ENCODE results near the gene CPNE5. TPM values are rescaled to one million over a fixed set of nuclear protein-coding genes. Genes with fewer than 3 reads are reported as not detected.

The CPNE5 gene
- total RNA-seq, 1 experiment from 2014 or later = not detected

GRCh38 chr6:36797653-36798052, 41.6 kb downstream of the CPNE5 start:
- BruUV-seq (replicated peaks) = no TSS peak
- no peaks in the 10 kb centered on the region for H3K9me3 ChIP-seq (ENCODE audit: low read length)
- no peaks in the 10 kb centered on the region for H3K36me3 ChIP-seq (ENCODE audit: low read depth, low read length)
- ChIA-PET POLR2A (ENCODE audit: unreplicated experiment) (no interaction called here), CTCF (no interaction called here)
- no peak overlapping the region for H3K4me3 ChIP-seq (ENCODE audit: low read length)
- H3F3A ChIP-seq (ENCODE audit: low read length, unreplicated experiment) = no peaks in the 10 kb centered on the region
- no peaks in the 10 kb centered on the region for H3K4me1 ChIP-seq (ENCODE audit: insufficient read depth, low read length)
- intact Hi-C loops (cut with micrococcal nuclease) = no loop called here
- TF ChIP-seq EZH2phosphoT487 (IDR thresholded peaks at IDR 0.05; ENCODE audit: borderline replicate concordance, low read length) = no peak
- no peak for TF ChIP-seq CTCF (conservative IDR thresholded peaks at IDR 0.05; ENCODE audit: low read depth, low read length)
- no peak for TF ChIP-seq EZH2 (IDR thresholded peaks at IDR 0.05; ENCODE audit: low read length, unreplicated experiment)
- no peaks in the 10 kb centered on the region for H3K79me2 ChIP-seq (ENCODE audit: low read length)
- no peak overlapping the region for H2AFZ ChIP-seq (ENCODE audit: low read length)
- no peak overlapping the region for H3K27ac ChIP-seq (ENCODE audit: low read length)
- no peaks in the 10 kb centered on the region for H3K9me2 ChIP-seq (replicated peaks; ENCODE audit: low read length)
- no peak overlapping the region for H3K9ac ChIP-seq (ENCODE audit: low read length)
- no peak for ATAC-seq
- no peak overlapping the region for H3K4me2 ChIP-seq (ENCODE audit: low read length)
- no peaks in the 10 kb centered on the region for H4K20me1 ChIP-seq (ENCODE audit: low read length)
- no peaks in the 10 kb centered on the region; the same call in 1 of the 2 replicates for H3K27me3 ChIP-seq (ENCODE audit: low read length)
- DNase-seq = no peak

GRCh38 chr6:36797055-36797454, 42.2 kb downstream of the CPNE5 start:
- no peak overlapping the region for H3K9ac ChIP-seq (ENCODE audit: low read length)
- H3K27me3 ChIP-seq (ENCODE audit: low read length) = peaks cover 4% of the 10 kb centered on the region; the same call in 1 of the 2 replicates
- BruUV-seq (replicated peaks) = no TSS peak
- H3K27ac ChIP-seq (ENCODE audit: low read length) = no peak overlapping the region
- intact Hi-C loops (cut with micrococcal nuclease) = no loop called here
- no peak for DNase-seq
- H3F3A ChIP-seq (ENCODE audit: low read length, unreplicated experiment) = no peaks in the 10 kb centered on the region
- H3K36me3 ChIP-seq (ENCODE audit: low read depth, low read length) = no peaks in the 10 kb centered on the region
- no peak overlapping the region for H3K4me2 ChIP-seq (ENCODE audit: low read length)
- TF ChIP-seq EZH2 (IDR thresholded peaks at IDR 0.05; ENCODE audit: low read length, unreplicated experiment) (no peak), CTCF (conservative IDR thresholded peaks at IDR 0.05; ENCODE audit: low read depth, low read length) (no peak), EZH2phosphoT487 (IDR thresholded peaks at IDR 0.05; ENCODE audit: borderline replicate concordance, low read length) (no peak)
- no peaks in the 10 kb centered on the region for H3K9me3 ChIP-seq (ENCODE audit: low read length)
- no peak overlapping the region for H2AFZ ChIP-seq (ENCODE audit: low read length)
- no peaks in the 10 kb centered on the region for H3K4me1 ChIP-seq (ENCODE audit: insufficient read depth, low read length)
- ChIA-PET CTCF (no interaction called here), POLR2A (ENCODE audit: unreplicated experiment) (no interaction called here)
- H3K79me2 ChIP-seq (ENCODE audit: low read length) = no peaks in the 10 kb centered on the region
- no peaks in the 10 kb centered on the region for H4K20me1 ChIP-seq (ENCODE audit: low read length)
- H3K4me3 ChIP-seq (ENCODE audit: low read length) = no peak overlapping the region
- H3K9me2 ChIP-seq (replicated peaks; ENCODE audit: low read length) = no peaks in the 10 kb centered on the region
- ATAC-seq = no peak

- CTCF ChIA-PET = no interaction called here
- Histone ChIP-seq H3K9ac (ENCODE audit: low read length) (no peak overlapping the region), H3F3A (ENCODE audit: low read length, unreplicated experiment) (no peaks in the 10 kb centered on the region), H3K4me3 (ENCODE audit: low read length) (no peak overlapping the region), H3K4me1 (ENCODE audit: insufficient read depth, low read length) (no peaks in the 10 kb centered on the region), H3K79me2 (ENCODE audit: low read length) (no peaks in the 10 kb centered on the region), H3K4me2 (ENCODE audit: low read length) (no peak overlapping the region), H3K27ac (ENCODE audit: low read length) (no peak overlapping the region), H4K20me1 (ENCODE audit: low read length) (no peaks in the 10 kb centered on the region), H3K9me3 (ENCODE audit: low read length) (no peaks in the 10 kb centered on the region), H2AFZ (ENCODE audit: low read length) (no peak overlapping the region), H3K36me3 (ENCODE audit: low read depth, low read length) (no peaks in the 10 kb centered on the region), H3K9me2 (replicated peaks; ENCODE audit: low read length) (no peaks in the 10 kb centered on the region), H3K27me3 (ENCODE audit: low read length) (peaks cover 6% of the 10 kb centered on the region; the same call in 1 of the 2 replicates)
- ATAC-seq (no peak), DNase-seq (no peak)
- no TSS peak for BruUV-seq (replicated peaks)
- POLR2A ChIA-PET (ENCODE audit: unreplicated experiment) = interaction anchor here (0.7 kb wide), 1 partner anchor 31 kb away, joined by 4 read pairs; no protein-coding TSS in a partner anchor
- intact Hi-C loops (cut with micrococcal nuclease) = no loop called here
- TF ChIP-seq EZH2 (IDR thresholded peaks at IDR 0.05; ENCODE audit: low read length, unreplicated experiment) (no peak), CTCF (conservative IDR thresholded peaks at IDR 0.05; ENCODE audit: low read depth, low read length) (no peak), EZH2phosphoT487 (IDR thresholded peaks at IDR 0.05; ENCODE audit: borderline replicate concordance, low read length) (no peak)
These were observed 44.6 kb downstream of the CPNE5 start for GRCh38 chr6:36794713-36795065.
